Neuronal stem cell (in vitro differentiated cells): ENCODE results near the gene ASTE1.

Experiments
- DNase-seq: peaks from one replicate; pipeline ENCODE4 v3.0.0-alpha.2; 2013; ENCODE audit warnings: low spot score
- H2AFZ ChIP-seq: one replicate; pipeline ENCODE4 v1.6.1; 2013; ENCODE audit warnings: mild to moderate bottlenecking, low read length, inconsistent platforms
- H2AK5ac ChIP-seq: 2 replicates; pipeline ENCODE4 v1.6.1; 2013; ENCODE audit warnings: low read depth, mild to moderate bottlenecking, inconsistent platforms, low read length, moderate library complexity, mixed read lengths
- H2BK120ac ChIP-seq: 2 replicates; pipeline ENCODE4 v1.6.1; 2013; ENCODE audit warnings: low read depth, mild to moderate bottlenecking, inconsistent platforms, low read length, moderate library complexity, mixed read lengths
- H2BK12ac ChIP-seq: one replicate; pipeline ENCODE4 v1.6.1; 2013; ENCODE audit warnings: low read length, inconsistent platforms
- H2BK15ac ChIP-seq: 2 replicates; pipeline ENCODE4 v1.6.1; 2013; ENCODE audit warnings: mild to moderate bottlenecking, low read length, inconsistent platforms, mixed read lengths
- H2BK5ac ChIP-seq: one replicate; pipeline ENCODE4 v1.6.1; 2013; ENCODE audit warnings: inconsistent platforms, mild to moderate bottlenecking, low read length, moderate library complexity
- H3K14ac ChIP-seq: one replicate; pipeline ENCODE4 v1.6.1; 2013; ENCODE audit warnings: low read length, inconsistent platforms
- H3K18ac ChIP-seq: 2 replicates; pipeline ENCODE4 v1.6.1; 2013; ENCODE audit warnings: low read length, inconsistent platforms
- H3K23ac ChIP-seq: 2 replicates; pipeline ENCODE4 v1.6.1; 2013; ENCODE audit warnings: low read depth, mild to moderate bottlenecking, mixed read lengths, low read length, inconsistent platforms; ENCODE audit not compliant: poor library complexity
- H3K27ac ChIP-seq: replicated peaks from 3 replicates; pipeline ENCODE4 v1.5.1; 2013; ENCODE audit warnings: low read length, inconsistent platforms
- H3K27me3 ChIP-seq, 3 experiments: 2 replicates each; pipeline ENCODE4 v1.6.1; 2013; ENCODE audit warnings: low read length in 3 of 3, mild to moderate bottlenecking in 2 of 3, inconsistent platforms in 1 of 3, low read depth in 1 of 3, mixed read lengths in 1 of 3, moderate library complexity in 1 of 3; ENCODE audit not compliant: control insufficient read depth in 3 of 3, insufficient read depth in 3 of 3
- H3K36me3 ChIP-seq, 2 donors: replicated peaks in 1 of 2; 2 replicates each; pipeline ENCODE4 v1.6.1; 2013; ENCODE audit warnings: low read length in 2 of 2; ENCODE audit not compliant: control insufficient read depth in 2 of 2, insufficient read depth in 2 of 2
- H3K4ac ChIP-seq: 2 replicates; pipeline ENCODE4 v1.6.1; 2013; ENCODE audit warnings: inconsistent platforms, mild to moderate bottlenecking, low read length, moderate library complexity
- H3K4me1 ChIP-seq, 2 donors: 1 replicate in 1 of 2; 2 replicates in 1 of 2; pipeline ENCODE4 v1.6.1; 2013; ENCODE audit warnings: low read length in 2 of 2, low read depth in 1 of 2; ENCODE audit not compliant: control insufficient read depth in 2 of 2, insufficient read depth in 1 of 2
- H3K4me2 ChIP-seq: one replicate; pipeline ENCODE4 v1.6.1; 2013; ENCODE audit warnings: mild to moderate bottlenecking, low read length, inconsistent platforms; ENCODE audit not compliant: insufficient read depth, poor library complexity, severe bottlenecking
- H3K4me3 ChIP-seq, 2 donors: 2 replicates each; pipeline ENCODE4 v1.5.1; 2013; ENCODE audit warnings: low read length in 2 of 2, mild to moderate bottlenecking in 2 of 2, inconsistent platforms in 1 of 2, moderate library complexity in 1 of 2
- H3K79me1 ChIP-seq: one replicate; pipeline ENCODE4 v1.6.1; 2013; ENCODE audit warnings: low read depth, mild to moderate bottlenecking, inconsistent platforms, low read length, moderate library complexity
- H3K9ac ChIP-seq: one replicate; pipeline ENCODE4 v1.6.1; 2013; ENCODE audit warnings: mild to moderate bottlenecking, low read depth, low read length, inconsistent platforms; ENCODE audit not compliant: poor library complexity
- H3K9me3 ChIP-seq, 2 donors: replicated peaks in 1 of 2; 2 replicates each; pipeline versions ENCODE3 to v1.6.1; 2013; ENCODE audit warnings: low read length in 2 of 2, mild to moderate bottlenecking in 2 of 2, inconsistent platforms in 1 of 2, low read depth in 1 of 2, mixed read lengths in 1 of 2, moderate library complexity in 1 of 2; ENCODE audit not compliant: control insufficient read depth in 2 of 2, insufficient read depth in 1 of 2
- H4K8ac ChIP-seq: one replicate; pipeline ENCODE4 v1.6.1; 2013; ENCODE audit warnings: low read depth, mild to moderate bottlenecking, inconsistent platforms, low read length, moderate library complexity
- H4K91ac ChIP-seq: one replicate; pipeline ENCODE4 v1.6.1; 2013; ENCODE audit warnings: low read length, low read depth, mild to moderate bottlenecking, inconsistent platforms; ENCODE audit not compliant: poor library complexity
- WGBS, 2 donors: extraction: QIAGEN DNeasy Blood & Tissue Kit; methylation state at CpG; one replicate each; pipeline ENCODE4 v1.1.7; 2013; ENCODE audit warnings: missing lambda C conversion rate in 2 of 2, mixed read lengths in 1 of 2; ENCODE audit not compliant: insufficient read length in 2 of 2, insufficient replicate concordance in 1 of 2; ENCODE audit errors: extremely low coverage in 2 of 2; 5-methylcytosine and 5-hydroxymethylcytosine counted together

Gene ASTE1

DNA sequence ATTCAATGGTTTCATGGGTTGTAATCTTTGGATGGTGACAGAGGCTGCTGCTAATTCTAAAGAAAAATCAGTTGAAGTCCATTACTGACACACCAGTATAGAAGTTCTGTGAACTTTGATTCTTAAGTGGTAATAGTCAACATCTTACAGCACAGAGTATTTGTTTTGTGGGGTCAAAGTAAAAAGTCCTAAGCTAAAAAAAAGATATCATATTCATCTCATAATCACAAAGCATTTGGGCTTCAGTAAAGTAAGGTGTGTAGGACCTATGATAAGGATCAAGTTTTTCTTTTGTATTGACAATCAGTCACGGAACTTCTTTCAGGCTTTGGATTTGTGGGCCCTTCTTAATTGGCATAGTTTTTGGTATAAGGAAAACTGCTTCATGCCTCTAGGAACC, 1.1 kb downstream of the ASTE1 start:
- Histone ChIP-seq H3K4me2 (no peak overlapping the region), H3K79me1 (no peaks in the 10 kb centered on the region), H3K27me3 (no peaks in the 10 kb centered on the region), H3K14ac (no peak overlapping the region), H3K4ac (no peak overlapping the region), H2BK5ac (no peak overlapping the region), H2BK15ac (no peak overlapping the region), H3K4me1 (peaks cover 0 to 3% of the 10 kb centered on the region in 2 donors), H2AFZ (no peak overlapping the region), H3K9ac (no peak overlapping the region), H2BK120ac (no peak overlapping the region), H3K23ac (no peak overlapping the region), H2BK12ac (no peak overlapping the region), H2AK5ac (no peak overlapping the region), H3K27ac (no peak overlapping the region), H4K8ac (no peak overlapping the region), H3K4me3 (no peak overlapping the region), H4K91ac (no peak overlapping the region), H3K36me3 (peaks cover 0 to 4% of the 10 kb centered on the region in 2 donors), H3K18ac (no peak overlapping the region), H3K9me3 (no peaks in the 10 kb centered on the region)
- no peak for DNase-seq
- no CpG with 5 or more reads among the region's 1 CpG for WGBS, 2 donors

DNA sequence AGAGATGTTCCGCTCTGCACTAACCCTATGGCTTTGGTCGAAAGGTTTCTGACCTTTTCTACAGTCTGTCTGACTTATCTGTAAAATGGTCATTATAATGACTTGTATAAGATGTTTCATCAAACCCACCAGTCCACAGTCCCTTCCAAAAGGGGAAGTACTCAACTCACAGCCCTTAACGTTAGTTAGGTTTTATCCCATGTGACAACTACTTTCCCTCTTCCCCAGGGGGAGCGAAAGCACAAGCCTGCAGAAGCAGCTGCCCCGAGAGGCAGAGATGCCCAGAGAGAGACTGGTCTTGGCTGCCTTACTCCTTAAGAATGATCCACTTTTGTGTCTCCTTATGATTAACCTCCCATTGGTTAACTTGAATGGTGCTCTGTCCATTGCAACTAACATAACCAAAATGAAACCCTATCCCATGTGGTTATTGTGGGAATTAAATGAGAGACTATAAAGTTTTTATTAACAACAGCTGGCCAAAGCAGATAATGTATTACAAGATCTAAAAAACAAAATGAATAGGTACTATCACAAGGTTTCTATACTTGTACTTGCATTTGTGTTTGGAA, 6.4 kb downstream of the ASTE1 start:
- no peak for DNase-seq
- no peak overlapping the region for H3K18ac ChIP-seq
- no peak overlapping the region for H2AFZ ChIP-seq
- no CpG with 5 or more reads among the region's 5 CpGs for WGBS, 2 donors
- no peak overlapping the region for H3K23ac ChIP-seq
- peaks cover 8 to 18% of the 10 kb centered on the region in 2 donors for H3K36me3 ChIP-seq
- no peak overlapping the region for H3K4me3 ChIP-seq
- no peak overlapping the region for H4K91ac ChIP-seq
- H3K4me2 ChIP-seq = no peak overlapping the region
- no peak overlapping the region for H2BK12ac ChIP-seq
- no peak overlapping the region for H3K9ac ChIP-seq
- H3K14ac ChIP-seq = no peak overlapping the region
- H3K9me3 ChIP-seq = no peaks in the 10 kb centered on the region
- no peaks in the 10 kb centered on the region for H3K27me3 ChIP-seq
- H2AK5ac ChIP-seq = no peak overlapping the region
- H3K4me1 ChIP-seq = no peaks in the 10 kb centered on the region
- no peak overlapping the region for H4K8ac ChIP-seq
- no peak overlapping the region for H3K27ac ChIP-seq
- H2BK120ac ChIP-seq = no peak overlapping the region
- no peak overlapping the region for H3K4ac ChIP-seq
- no peak overlapping the region for H2BK5ac ChIP-seq
- H2BK15ac ChIP-seq = no peak overlapping the region
- H3K79me1 ChIP-seq = no peaks in the 10 kb centered on the region

DNA sequence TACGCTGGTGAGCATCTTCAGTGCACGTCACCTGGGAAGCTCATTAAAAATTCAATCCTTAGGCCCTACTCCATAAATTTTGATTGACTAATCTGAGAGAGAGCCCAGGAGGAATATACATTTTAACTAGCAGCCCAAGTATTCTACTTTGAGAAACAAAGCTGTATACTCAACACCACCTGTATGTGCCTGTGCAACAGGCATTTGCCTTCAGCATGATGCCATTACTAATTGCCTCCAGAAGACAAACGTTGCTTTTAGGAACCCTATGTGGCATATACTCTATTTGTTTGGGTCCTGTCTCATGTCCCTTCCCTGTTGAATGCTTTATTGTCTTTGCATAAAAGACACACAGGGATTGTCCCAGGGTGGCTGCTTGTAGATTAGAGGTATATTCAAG, 7.7 kb downstream of the ASTE1 start:
- Histone ChIP-seq H2AFZ (no peak overlapping the region), H3K9ac (no peak overlapping the region), H2BK5ac (no peak overlapping the region), H3K79me1 (no peaks in the 10 kb centered on the region), H4K91ac (no peak overlapping the region), H3K23ac (no peak overlapping the region), H3K4me2 (no peak overlapping the region), H3K27ac (no peak overlapping the region), H3K36me3 (peaks cover 6 to 18% of the 10 kb centered on the region in 2 donors), H2BK12ac (no peak overlapping the region), H3K4me1 (no peaks in the 10 kb centered on the region), H3K4me3 (no peak overlapping the region), H2BK15ac (no peak overlapping the region), H2AK5ac (no peak overlapping the region), H3K18ac (no peak overlapping the region), H2BK120ac (no peak overlapping the region), H3K9me3 (no peaks in the 10 kb centered on the region), H3K4ac (no peak overlapping the region), H3K14ac (no peak overlapping the region), H4K8ac (no peak overlapping the region), H3K27me3 (no peaks in the 10 kb centered on the region)
- DNase-seq = no peak
- no CpG with 5 or more reads among the region's 3 CpGs for WGBS, 2 donors

DNA sequence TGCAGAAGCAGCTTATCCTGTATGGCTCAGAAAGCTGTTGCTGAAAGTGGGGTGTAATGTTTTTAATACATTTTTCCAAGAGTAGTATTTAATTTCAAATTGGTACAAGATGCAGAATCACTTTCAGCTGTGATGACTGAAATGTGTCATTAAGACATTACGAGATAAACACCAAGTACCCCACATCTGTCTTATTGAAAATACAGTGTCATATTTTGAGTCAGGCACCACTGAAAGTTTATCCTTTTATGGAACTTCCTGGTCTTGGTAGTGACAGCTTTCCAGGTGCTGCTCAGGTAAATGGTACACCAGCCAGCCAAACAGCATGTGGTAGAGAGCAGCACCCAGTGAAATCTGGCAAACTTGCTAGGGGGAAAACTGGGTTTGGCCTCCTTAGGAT, 16.9 kb downstream of the ASTE1 start:
- H3K36me3 ChIP-seq = peaks cover 3 to 50% of the 10 kb centered on the region in 2 donors
- H2BK120ac ChIP-seq = no peak overlapping the region
- no peak overlapping the region for H2AFZ ChIP-seq
- H2BK15ac ChIP-seq = no peak overlapping the region
- WGBS, 2 donors = no CpG with 5 or more reads among the region's 1 CpG
- no peak overlapping the region for H3K23ac ChIP-seq
- H3K4me3 ChIP-seq = no peak overlapping the region
- H2BK12ac ChIP-seq = no peak overlapping the region
- no peak overlapping the region for H3K9ac ChIP-seq
- H2BK5ac ChIP-seq = no peak overlapping the region
- H3K4me1 ChIP-seq = no peaks in the 10 kb centered on the region
- H4K8ac ChIP-seq = no peak overlapping the region
- no peak overlapping the region for H2AK5ac ChIP-seq
- DNase-seq = no peak
- H3K27ac ChIP-seq = no peak overlapping the region
- no peaks in the 10 kb centered on the region for H3K9me3 ChIP-seq
- H3K4ac ChIP-seq = no peak overlapping the region
- H3K18ac ChIP-seq = no peak overlapping the region
- no peak overlapping the region for H3K4me2 ChIP-seq
- H4K91ac ChIP-seq = no peak overlapping the region
- no peaks in the 10 kb centered on the region for H3K27me3 ChIP-seq
- H3K79me1 ChIP-seq = no peaks in the 10 kb centered on the region
- no peak overlapping the region for H3K14ac ChIP-seq
